NCI-H446 treated with DMSO at 0.1 percent for 48 hours (cell line): ENCODE measurements around the gene RAB43.
"Not testable (repeated sequence)": the region's sequence is repeated elsewhere in the genome, so short reads cannot be mapped to it uniquely, and the experiment has no call there.

Experiments
- DNase-seq: peaks from one replicate; lab custom pipeline; 2025; lab: John Stamatoyannopoulos, UW

Gene RAB43

DNA sequence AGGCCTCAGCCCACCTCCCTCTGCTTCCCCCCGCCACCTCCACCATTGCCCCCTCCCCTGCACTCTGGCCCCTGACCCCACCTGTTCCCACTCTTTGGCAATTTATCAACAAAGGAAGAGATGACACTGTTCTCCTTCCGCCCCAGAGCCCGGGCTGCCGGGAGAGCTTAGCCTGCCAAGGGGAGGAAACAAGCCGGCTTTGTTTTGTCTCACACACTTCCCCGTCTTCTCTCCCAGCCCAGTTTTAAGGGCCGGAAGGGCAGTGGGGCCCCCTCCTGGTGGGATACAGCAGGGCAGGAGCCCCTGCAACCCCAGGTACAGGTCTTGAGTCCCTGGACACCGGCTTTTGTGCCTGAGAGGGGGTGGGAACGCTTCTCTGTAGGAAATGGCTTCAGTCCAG is 33.7 kb downstream of the RAB43 start:
- DNase-seq, result not testable (repeated sequence)

GRCh38 chr3:129087138-129087702 is 34.4 kb downstream of the RAB43 start:
- no peak for DNase-seq

GRCh38 chr3:129085818-129086217 is 35.8 kb downstream of the RAB43 start:
- no peak for DNase-seq

DNA sequence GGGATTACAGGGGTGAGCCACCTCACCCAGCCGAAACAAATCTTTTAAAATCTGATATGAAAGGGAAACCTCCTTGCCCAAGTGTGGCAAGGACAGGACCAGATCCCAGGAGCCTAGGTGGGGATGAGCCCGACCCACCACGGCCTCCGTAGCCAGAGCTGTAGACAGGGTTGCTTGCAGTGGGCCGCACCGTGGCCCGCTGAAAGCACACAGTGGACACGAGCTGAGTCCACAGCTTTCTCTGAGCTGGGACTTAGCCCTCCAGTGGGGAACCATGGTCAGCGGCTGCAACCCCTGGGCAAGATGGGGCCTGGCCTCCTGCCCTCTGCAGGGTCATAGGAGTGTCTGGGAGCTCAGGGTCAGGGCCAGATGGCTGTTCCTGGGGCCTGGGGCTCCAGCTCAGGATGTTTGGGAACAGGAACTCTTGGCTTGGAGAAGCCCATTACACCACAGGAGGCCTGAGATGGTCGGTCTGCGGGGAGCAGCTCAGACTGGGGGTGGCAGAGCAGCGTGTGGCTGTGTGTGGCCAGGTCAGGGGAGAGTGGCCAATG is 36.4 kb downstream of the RAB43 start:
- DNase-seq, result no peak

DNA sequence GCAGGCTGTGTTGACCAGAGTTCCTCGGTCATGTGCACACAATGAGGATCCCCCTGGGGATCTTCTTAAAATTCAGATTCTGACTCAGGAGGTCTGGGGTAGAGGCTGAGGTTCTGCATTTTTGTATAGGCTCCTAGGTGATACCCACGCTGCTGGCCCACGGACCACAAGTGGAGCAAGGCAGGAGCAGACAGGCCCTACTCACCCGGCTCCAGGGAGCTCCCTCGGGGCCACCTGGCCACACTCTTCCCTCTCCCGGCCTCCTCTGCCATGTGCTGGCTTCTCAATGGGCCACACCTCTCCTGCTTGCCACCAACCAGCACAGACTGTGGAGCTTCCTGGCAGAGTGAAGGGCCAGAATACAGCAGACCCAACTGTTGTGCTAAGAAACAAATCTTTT is 37.1 kb downstream of the RAB43 start:
- no peak for DNase-seq

GRCh38 chr3:129082026-129082425 is 39.6 kb downstream of the RAB43 start:
- DNase-seq, result no peak

DNA sequence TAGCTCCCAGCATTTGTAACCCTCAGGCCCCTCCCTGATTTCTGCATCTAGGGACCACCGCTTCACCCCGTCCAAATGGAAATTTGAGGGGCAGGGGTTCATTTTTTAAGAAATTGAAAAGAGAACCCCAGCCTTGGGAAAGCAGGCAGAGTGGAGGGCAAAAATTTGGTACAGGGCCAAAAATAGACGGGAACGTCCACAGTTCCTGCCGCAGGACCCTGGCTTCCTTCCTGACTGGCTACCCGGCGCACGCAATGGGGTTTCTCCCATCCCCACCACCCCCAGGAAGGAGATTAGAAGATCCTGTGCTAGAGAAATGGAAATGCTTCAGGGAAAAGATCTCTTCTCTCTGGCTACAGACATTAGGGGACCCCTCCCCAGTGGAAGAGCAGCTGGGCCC is 40.1 kb downstream of the RAB43 start:
- no peak for DNase-seq

- DNase-seq, result no peak
Observed at GRCh38 chr3:129078510-129078909, 43.1 kb downstream of the RAB43 start.

- DNase-seq, result no peak
Observed at GRCh38 chr3:129077222-129077621, 44.4 kb downstream of the RAB43 start.

DNA sequence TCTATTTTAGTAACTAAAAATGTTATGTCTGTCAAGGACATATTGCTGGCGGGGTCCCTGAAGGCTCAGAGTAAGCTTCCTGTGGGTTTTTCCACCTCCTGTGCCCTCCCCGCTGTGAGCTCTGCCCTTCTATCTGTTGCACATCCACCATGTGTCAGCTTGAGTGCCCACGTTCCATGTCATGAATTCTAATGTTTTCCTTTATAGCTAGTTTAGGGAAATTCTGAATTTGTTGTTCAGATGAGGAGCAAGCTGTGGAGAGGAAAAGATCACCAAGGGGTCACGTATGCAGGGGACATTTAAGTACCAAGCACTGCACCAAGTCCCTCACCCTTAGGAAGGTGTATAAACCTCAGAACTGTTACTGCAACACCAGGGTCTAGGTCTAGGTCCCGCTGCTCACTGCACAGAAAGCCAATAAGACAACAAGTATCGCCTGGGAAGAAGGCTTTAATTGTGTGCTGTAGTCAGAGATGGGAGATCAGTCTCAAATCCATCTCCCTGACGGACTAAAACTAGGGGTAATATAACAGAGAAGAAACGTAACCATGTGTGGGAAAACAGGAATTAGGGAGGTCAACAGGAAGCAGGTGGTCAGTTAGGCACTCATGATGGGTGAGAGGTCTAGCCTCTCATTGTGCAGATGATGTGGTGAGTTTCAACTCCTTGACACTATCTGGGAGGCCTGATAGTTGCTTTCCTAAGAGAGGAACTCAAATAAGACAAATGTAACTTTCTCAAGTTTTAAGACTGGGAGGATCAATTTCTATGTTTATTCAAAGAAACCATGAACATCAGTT is 51.3 kb downstream of the RAB43 start:
- no peak for DNase-seq

DNA sequence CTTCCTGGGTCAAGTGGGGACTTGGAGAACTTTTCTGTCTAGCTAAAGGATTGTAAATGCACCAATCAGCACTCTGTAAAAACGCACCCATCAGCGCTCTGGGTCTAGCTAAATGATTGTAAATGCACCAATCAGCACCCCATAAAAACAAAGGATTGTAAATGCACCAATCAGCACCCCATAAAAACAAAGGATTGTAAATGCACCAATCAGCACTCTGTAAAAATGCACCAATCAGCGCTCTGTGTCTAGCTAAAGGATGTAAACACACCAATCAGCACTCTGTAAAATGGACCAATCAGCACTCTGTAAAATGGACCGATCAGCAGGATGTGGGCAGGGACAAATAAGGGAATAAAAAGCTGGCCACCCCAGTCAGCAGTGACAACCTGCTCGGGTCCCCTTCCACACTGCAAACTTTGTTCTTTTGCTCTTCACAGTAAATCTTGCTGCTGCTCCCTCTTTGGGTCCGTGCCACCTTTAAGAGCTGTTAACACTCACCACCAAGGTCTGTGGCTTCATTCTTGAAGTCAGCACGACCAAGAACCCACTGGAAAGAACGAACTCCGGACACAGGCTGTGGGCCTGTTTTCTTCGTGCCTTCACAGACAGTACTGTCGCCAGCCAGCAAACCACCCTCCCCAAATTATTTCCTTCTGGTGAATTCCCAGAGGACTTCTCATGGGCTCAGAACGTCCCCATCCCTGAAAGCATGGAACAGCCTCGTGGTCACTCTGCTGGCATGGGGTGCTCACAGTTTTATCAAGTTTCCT is 52.1 kb downstream of the RAB43 start:
- DNase-seq, result not testable (repeated sequence)

- DNase-seq, result no peak
Observed at GRCh38 chr3:129068291-129068886, 53.2 kb downstream of the RAB43 start.

GRCh38 chr3:129067719-129068118 is 53.9 kb downstream of the RAB43 start:
- DNase-seq, result not testable (repeated sequence)

DNA sequence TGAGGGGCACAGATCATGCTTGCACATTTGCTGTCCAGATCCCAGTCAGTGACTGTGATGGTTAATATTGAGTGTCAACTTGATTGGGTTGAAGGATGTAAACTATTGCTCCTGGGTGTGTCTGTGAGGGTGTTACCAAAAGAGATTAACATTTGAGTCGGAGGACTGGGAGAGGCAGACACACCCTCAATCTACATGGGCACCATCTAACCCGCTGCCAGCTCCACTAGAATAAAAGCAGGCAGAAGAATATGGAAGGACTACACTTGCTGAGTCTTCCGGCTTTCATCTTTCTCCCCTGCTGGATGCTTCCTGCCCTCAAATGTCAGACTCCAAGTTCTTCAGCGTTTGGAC is 55.9 kb downstream of the RAB43 start:
- DNase-seq, result no peak

DNA sequence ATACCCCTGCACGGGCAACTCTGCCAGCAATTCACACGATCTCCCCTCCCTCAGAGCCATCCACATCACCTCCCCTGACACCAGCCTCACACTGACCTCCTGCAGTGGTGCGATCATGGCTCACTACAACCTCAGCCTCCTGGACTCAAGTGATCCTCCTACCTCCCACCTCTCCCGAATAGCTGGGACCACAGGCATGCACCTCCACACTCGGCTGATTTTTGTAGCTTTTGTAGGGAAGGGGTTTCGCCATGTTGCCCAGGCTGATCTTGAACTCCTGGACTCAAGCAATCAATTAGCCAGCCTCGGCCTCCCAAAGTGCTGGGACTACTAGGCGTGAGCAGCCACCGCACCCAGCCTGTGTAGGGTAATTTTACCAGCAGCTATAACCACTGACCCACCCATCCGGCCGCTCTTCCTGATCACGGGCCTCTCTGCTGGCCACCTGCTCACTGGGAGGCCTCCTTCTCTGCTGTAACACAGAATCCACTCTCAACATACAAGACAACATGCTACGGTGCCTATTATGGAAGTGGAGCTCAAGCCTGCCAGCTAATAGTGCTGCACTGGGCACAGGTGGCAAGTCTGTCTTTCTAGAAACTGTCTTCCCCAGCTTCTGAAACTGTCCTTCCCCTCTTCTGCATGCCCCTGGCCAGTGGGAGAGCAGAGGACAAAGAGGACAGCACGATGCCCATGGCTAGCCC is 56.4 kb downstream of the RAB43 start:
- no peak for DNase-seq

- DNase-seq, result no peak
Observed at GRCh38 chr3:129063841-129064482, 57.6 kb downstream of the RAB43 start.

DNA sequence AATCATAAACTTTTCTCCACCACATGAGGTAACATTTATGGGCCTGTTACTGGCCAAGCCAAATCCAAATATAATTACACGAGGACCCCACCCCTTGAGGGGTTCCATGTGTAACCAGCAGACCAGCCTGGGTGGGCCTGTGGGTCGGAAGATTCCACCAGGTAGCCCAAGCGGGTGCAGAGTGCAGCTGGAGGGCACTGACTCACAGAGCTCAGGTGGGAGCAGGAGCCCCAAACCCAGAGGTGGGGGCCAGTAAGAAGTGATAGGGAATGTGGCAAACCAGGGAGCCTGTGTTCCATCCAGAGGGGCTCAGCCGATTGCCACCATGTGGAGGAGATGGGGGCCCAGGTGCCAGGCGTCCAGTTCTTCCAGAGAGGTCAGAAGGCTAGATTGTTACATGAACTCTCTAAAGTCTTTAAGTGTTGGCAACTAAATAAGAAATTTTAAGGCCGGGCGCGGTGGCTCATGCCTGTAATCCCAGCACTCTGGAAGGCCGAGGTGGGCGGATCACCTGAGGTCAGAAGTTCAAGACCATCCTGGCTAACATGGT is 58.4 kb downstream of the RAB43 start:
- no peak for DNase-seq

DNA sequence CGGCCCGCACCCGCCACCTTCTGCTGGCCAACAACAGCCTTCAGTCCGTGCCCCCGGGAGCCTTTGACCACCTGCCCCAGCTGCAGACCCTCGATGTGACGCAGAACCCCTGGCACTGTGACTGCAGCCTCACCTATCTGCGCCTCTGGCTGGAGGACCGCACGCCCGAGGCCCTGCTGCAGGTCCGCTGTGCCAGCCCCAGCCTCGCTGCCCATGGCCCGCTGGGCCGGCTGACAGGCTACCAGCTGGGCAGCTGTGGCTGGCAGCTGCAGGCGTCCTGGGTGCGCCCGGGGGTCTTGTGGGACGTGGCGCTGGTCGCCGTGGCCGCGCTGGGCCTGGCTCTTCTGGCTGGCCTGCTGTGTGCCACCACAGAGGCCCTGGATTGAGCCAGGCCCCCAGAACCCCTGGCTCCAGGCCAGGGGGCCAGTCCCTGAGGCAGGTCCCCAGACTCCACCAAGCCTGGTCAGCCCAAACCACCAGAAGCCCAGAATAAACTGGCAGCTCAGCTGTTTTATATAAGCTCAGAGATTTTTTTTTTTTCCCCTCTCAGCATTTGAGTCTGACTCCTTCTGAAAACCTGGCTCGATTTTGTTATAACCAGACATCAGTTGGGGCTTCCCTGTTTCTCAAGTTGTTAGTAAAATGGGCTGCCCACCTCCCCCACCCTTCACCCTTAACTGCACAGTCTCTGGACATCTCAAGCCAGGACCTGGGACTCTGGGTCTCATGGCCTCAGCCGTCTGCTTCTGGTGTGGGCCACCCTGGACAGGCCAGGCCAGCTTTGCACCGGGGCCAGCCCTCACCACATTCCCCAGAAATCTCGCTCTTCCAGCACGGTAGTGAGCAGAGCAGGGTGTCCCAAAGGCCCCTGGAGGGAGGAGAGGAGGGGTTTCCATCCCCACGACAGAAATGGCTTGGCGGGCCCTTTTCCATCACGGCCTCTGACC is 59.4 kb downstream of the RAB43 start:
- DNase-seq, result no peak

DNA sequence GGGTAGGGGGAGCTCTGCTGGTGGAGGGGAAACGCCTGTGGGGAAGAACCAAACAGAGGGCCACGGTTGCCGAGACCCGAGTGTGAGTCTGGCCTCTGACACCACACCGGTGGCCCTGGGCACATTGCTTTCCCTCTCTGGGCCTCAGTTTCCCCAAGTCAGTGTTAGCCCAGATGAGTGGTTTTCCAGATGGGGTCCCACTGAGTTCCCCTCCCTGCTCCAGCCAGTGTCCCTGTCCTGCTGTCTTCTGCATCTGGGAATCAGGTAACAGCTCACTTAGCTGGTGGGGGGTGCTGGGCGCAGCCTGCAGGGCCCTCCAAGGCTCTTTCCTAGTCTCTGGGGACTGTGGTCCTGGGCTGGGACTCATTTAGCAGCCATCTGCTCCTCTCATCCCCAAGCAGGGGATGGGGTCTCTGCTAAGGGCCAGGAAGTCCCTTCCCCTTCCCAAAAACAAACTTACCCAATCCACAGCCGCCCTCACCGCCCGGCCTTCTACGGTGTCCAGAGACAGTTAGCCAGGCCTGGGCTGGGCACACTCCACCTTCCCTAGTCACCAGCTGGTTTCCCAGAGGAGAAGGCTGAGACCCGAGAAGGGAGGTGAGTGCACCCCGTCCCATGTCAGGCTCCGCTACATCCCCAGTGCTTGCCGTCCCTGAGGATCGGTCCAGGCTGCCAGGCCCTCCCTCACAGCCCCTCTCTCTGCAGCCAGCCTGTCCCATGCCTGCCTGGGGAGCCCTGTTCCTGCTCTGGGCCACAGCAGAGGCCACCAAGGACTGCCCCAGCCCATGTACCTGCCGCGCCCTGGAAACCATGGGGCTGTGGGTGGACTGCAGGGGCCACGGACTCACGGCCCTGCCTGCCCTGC is 60.3 kb downstream of the RAB43 start:
- no peak for DNase-seq
